Thyroid gland (tissue), 4 donors: ENCODE measurements around the gene NME7.

Experiments used
- POLR2A ChIP-seq, 2 donors: fragments of 450-650 bp; IDR thresholded peaks; one replicate each; pipeline ENCODE4 v1.6.1; 2017; ENCODE audit warnings: antibody characterized with exemption in 2 of 2, mild to moderate bottlenecking in 2 of 2, moderate library complexity in 1 of 2
- TF ChIP-seq, protein P1 (sequence below), 6 experiments: fragments of 200-600 bp in 3 of 6; fragments of 450-650 bp in 3 of 6; sonication (generic) in 3 of 6; IDR thresholded peaks; one replicate each; pipeline ENCODE4 v1.5.1; 2016 to 2019; ENCODE audit warnings: antibody characterized with exemption in 6 of 6, mild to moderate bottlenecking in 2 of 6, inconsistent platforms in 1 of 6, moderate library complexity in 1 of 6

DNA sequence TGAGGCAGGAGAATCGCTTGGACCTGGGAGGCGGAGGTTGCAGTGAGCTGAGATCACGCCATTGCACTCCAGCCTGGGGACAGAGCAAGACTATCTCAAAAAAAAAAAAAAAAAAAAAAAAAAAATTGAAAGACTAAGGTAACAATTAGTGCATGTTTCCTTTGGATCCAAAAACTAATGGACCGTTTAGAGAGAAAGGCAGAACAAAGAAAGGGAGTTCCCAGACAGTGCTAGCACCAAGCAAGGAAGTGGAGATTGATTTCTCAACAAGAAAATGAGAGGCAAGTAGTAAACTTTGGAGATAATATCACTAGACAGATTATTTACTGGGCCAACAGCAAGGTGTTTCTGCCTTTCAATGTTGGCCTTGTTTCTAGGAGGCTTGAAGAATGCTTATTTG, 236.9 kb downstream of the NME7 start:
- no peak for TF ChIP-seq POLR2A (IDR thresholded peaks at IDR 0.05)
- TF ChIP-seq, protein P1, sequence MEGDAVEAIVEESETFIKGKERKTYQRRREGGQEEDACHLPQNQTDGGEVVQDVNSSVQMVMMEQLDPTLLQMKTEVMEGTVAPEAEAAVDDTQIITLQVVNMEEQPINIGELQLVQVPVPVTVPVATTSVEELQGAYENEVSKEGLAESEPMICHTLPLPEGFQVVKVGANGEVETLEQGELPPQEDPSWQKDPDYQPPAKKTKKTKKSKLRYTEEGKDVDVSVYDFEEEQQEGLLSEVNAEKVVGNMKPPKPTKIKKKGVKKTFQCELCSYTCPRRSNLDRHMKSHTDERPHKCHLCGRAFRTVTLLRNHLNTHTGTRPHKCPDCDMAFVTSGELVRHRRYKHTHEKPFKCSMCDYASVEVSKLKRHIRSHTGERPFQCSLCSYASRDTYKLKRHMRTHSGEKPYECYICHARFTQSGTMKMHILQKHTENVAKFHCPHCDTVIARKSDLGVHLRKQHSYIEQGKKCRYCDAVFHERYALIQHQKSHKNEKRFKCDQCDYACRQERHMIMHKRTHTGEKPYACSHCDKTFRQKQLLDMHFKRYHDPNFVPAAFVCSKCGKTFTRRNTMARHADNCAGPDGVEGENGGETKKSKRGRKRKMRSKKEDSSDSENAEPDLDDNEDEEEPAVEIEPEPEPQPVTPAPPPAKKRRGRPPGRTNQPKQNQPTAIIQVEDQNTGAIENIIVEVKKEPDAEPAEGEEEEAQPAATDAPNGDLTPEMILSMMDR (IDR thresholded peaks at IDR 0.05): no peak
